Ovary (tissue), 9 donors: ENCODE results near the gene PDLIM7. TPM values are rescaled to one million over a fixed set of nuclear protein-coding genes. Genes with fewer than 3 reads are reported as not detected.

ENCODE experiments used
- DNase-seq, 5 donors: peaks; one replicate each; pipeline ENCODE4 v3.0.0-alpha.2; 2019 to 2020
- H3K27ac ChIP-seq, 2 donors: fragments of 200-600 bp; one replicate each; pipeline versions ENCODE4 v1.5.1 to v1.8.0; 2019 to 2022
- H3K27me3 ChIP-seq: fragments of 200-600 bp; one replicate; pipeline ENCODE4 v1.8.0; 2022
- H3K36me3 ChIP-seq: fragments of 200-600 bp; sonication (generic); one replicate; pipeline ENCODE4 v1.5.1; 2019
- H3K4me1 ChIP-seq: one replicate; pipeline ENCODE4 v1.8.1; 2013; ENCODE audit warnings: mild to moderate bottlenecking, moderate library complexity; ENCODE audit not compliant: insufficient read depth
- H3K4me3 ChIP-seq: fragments of 200-600 bp; sonication (generic); one replicate; pipeline ENCODE4 v1.5.1; 2017
- H3K9me3 ChIP-seq, 2 donors: fragments of 200-600 bp in 1 of 2; sonication (generic) in 1 of 2; one replicate each; pipeline versions ENCODE4 v1.5.1 to v1.8.1; 2013 to 2019; ENCODE audit warnings: mild to moderate bottlenecking in 1 of 2, moderate library complexity in 1 of 2
- CTCF ChIP-seq, 3 donors: fragments of 450-650 bp in 2 of 3; fragments of 200-600 bp in 1 of 3; IDR thresholded peaks; one replicate each; pipeline versions ENCODE4 v1.5.1 to v1.8.0; 2016 to 2022; ENCODE audit warnings: antibody characterized with exemption in 3 of 3, mild to moderate bottlenecking in 1 of 3
- EP300 ChIP-seq: sonication (generic); formaldehyde crosslinking; IDR thresholded peaks from one replicate; pipeline ENCODE4 v1.6.1; 2017; ENCODE audit warnings: antibody characterized with exemption
- POLR2A ChIP-seq: fragments of 450-650 bp; IDR thresholded peaks from one replicate; pipeline ENCODE4 v1.6.1; 2017; ENCODE audit warnings: antibody characterized with exemption, mild to moderate bottlenecking, moderate library complexity
- WGBS, 3 donors: extraction: QIAGEN DNeasy Blood & Tissue Kit in 1 of 3; methylation state at CpG; one replicate each; pipeline versions ENCODE4 v1.1.5 to v1.1.7; 2013 to 2017; 5-methylcytosine and 5-hydroxymethylcytosine counted together
- intact Hi-C, 4 donors: fragments of 100-400 bp; cut with DNase I; formaldehyde crosslinking; loops; one replicate each; pipeline versions ENCODE4 v1.11.0 to v1.15.1; 2022 to 2023
- polyA plus RNA-seq, 2 donors: library from polyadenylated mRNA; stranded (reverse); fragments of 200-250 nt in 1 of 2; fragments of 350-450 nt in 1 of 2; fragmentation: Illumina TruSeq in 1 of 2; extraction: RNeasy Lipid Tissue Mini Kit (QIAGEN cat#74804) in 1 of 2; gene quantifications; one replicate each; pipeline ENCODE4 v1.2.3, GENCODE V29; 2013 to 2014
- total RNA-seq, 7 donors: library from RNA; depleted of rRNA in 2 of 7; stranded (reverse); fragments of >200 nt in 2 of 7; fragmentation: NEBNext Ultra II Directional in 3 of 7; extraction: Animal tissue kit (Norgen Biotek cat#: 25700) in 3 of 7; gene quantifications; one replicate each; pipeline versions ENCODE4 v1.1.0 to v1.2.4, GENCODE V29; 2016 to 2023
- donor health status: DM: no; HTN: no; CAD: no; lungs with moderate emphysema.
- donor health status: DM: no; HTN: no; CAD: no.
- donor health status: Bipolar disorder and iron deficiency.
- donor health status: DM: yes; HTN: yes; CAD: no.
- donor health status: DM: no; HTN: no; CAD: no.
- donor health status: DM: yes; HTN: yes; CAD: no.

The PDLIM7 gene
- total and polyA plus RNA-seq, 9 donors: 25.7 to 243 (median 83.3) TPM

- intact Hi-C loops: no loop called here
- no peak for DNase-seq
- no peak for TF ChIP-seq CTCF (IDR thresholded peaks at IDR 0.05)
- no peak for TF ChIP-seq POLR2A
- no peak for TF ChIP-seq EP300
- 82 to 90% (median 85%) methylated on average over 22 to 26 of the region's 26 CpGs for WGBS, 3 donors
- Histone ChIP-seq H3K36me3 (no peaks in the 10 kb centered on the region), H3K4me3 (no peak overlapping the region), H3K27ac (no peak overlapping the region), H3K27me3 (no peaks in the 10 kb centered on the region), H3K4me1 (peaks cover 2% of the 10 kb centered on the region), H3K9me3 (no peaks in the 10 kb centered on the region)
Measured at GRCh38 chr5:177440990-177441780, 56.2 kb downstream of the PDLIM7 start.

GRCh38 chr5:177440211-177440989, 57.0 kb downstream of the PDLIM7 start:
- intact Hi-C loops: no loop called here
- DNase-seq: no peak
- no peak for TF ChIP-seq EP300
- no peak for TF ChIP-seq CTCF (IDR thresholded peaks at IDR 0.05)
- no peak for TF ChIP-seq POLR2A
- Histone ChIP-seq H3K27ac (no peak overlapping the region), H3K36me3 (no peaks in the 10 kb centered on the region), H3K4me1 (no peaks in the 10 kb centered on the region), H3K9me3 (no peaks in the 10 kb centered on the region), H3K4me3 (no peak overlapping the region), H3K27me3 (no peaks in the 10 kb centered on the region)
- WGBS, 3 donors: 87 to 89% (median 87%) methylated on average over 23 to 24 of the region's 24 CpGs

GRCh38 chr5:177439518-177440053, 57.8 kb downstream of the PDLIM7 start:
- Histone ChIP-seq H3K36me3 (no peaks in the 10 kb centered on the region), H3K27me3 (no peaks in the 10 kb centered on the region), H3K9me3 (no peaks in the 10 kb centered on the region), H3K4me1 (no peaks in the 10 kb centered on the region), H3K4me3 (no peak overlapping the region), H3K27ac (no peak overlapping the region)
- no peak for DNase-seq
- TF ChIP-seq EP300 (no peak), POLR2A (no peak), CTCF (IDR thresholded peaks at IDR 0.05) (no peak)
- intact Hi-C loops: no loop called here
- 95 to 99% (median 97%) methylated on average over 4 of the region's 4 CpGs for WGBS, 3 donors

- no peaks in the 10 kb centered on the region for H3K36me3 ChIP-seq
- 87 to 89% (median 88%) methylated on average over 10 of the region's 10 CpGs for whole genome bisulfite sequencing, 3 donors
- TF ChIP-seq POLR2A (no peak), CTCF (IDR thresholded peaks at IDR 0.05) (no peak), EP300 (no peak)
- H3K9me3 ChIP-seq: no peaks in the 10 kb centered on the region
- H3K4me1 ChIP-seq: no peaks in the 10 kb centered on the region
- intact Hi-C loops: no loop called here
- no peak for DNase-seq
- no peak overlapping the region for H3K4me3 ChIP-seq
- H3K27me3 ChIP-seq: no peaks in the 10 kb centered on the region
- no peak overlapping the region for H3K27ac ChIP-seq
Measured at GRCh38 chr5:177438468-177438867, 58.9 kb downstream of the PDLIM7 start.
